ENCODE data around the gene TRPM3. TPM values are rescaled to one million over a fixed set of nuclear protein-coding genes. Genes with fewer than 3 reads are reported as not detected.

Gene TRPM3
- total and polyA plus RNA-seq, 2 of the 8 experiments (the other 6 are each of a cell fraction or from before 2014, with no cell fraction given): 2.4 to 10.9 TPM

GRCh38 chr9:70998962-70999361 is 122.5 kb downstream of the TRPM3 start (continued):
- TF ChIP-seq, protein P1, sequence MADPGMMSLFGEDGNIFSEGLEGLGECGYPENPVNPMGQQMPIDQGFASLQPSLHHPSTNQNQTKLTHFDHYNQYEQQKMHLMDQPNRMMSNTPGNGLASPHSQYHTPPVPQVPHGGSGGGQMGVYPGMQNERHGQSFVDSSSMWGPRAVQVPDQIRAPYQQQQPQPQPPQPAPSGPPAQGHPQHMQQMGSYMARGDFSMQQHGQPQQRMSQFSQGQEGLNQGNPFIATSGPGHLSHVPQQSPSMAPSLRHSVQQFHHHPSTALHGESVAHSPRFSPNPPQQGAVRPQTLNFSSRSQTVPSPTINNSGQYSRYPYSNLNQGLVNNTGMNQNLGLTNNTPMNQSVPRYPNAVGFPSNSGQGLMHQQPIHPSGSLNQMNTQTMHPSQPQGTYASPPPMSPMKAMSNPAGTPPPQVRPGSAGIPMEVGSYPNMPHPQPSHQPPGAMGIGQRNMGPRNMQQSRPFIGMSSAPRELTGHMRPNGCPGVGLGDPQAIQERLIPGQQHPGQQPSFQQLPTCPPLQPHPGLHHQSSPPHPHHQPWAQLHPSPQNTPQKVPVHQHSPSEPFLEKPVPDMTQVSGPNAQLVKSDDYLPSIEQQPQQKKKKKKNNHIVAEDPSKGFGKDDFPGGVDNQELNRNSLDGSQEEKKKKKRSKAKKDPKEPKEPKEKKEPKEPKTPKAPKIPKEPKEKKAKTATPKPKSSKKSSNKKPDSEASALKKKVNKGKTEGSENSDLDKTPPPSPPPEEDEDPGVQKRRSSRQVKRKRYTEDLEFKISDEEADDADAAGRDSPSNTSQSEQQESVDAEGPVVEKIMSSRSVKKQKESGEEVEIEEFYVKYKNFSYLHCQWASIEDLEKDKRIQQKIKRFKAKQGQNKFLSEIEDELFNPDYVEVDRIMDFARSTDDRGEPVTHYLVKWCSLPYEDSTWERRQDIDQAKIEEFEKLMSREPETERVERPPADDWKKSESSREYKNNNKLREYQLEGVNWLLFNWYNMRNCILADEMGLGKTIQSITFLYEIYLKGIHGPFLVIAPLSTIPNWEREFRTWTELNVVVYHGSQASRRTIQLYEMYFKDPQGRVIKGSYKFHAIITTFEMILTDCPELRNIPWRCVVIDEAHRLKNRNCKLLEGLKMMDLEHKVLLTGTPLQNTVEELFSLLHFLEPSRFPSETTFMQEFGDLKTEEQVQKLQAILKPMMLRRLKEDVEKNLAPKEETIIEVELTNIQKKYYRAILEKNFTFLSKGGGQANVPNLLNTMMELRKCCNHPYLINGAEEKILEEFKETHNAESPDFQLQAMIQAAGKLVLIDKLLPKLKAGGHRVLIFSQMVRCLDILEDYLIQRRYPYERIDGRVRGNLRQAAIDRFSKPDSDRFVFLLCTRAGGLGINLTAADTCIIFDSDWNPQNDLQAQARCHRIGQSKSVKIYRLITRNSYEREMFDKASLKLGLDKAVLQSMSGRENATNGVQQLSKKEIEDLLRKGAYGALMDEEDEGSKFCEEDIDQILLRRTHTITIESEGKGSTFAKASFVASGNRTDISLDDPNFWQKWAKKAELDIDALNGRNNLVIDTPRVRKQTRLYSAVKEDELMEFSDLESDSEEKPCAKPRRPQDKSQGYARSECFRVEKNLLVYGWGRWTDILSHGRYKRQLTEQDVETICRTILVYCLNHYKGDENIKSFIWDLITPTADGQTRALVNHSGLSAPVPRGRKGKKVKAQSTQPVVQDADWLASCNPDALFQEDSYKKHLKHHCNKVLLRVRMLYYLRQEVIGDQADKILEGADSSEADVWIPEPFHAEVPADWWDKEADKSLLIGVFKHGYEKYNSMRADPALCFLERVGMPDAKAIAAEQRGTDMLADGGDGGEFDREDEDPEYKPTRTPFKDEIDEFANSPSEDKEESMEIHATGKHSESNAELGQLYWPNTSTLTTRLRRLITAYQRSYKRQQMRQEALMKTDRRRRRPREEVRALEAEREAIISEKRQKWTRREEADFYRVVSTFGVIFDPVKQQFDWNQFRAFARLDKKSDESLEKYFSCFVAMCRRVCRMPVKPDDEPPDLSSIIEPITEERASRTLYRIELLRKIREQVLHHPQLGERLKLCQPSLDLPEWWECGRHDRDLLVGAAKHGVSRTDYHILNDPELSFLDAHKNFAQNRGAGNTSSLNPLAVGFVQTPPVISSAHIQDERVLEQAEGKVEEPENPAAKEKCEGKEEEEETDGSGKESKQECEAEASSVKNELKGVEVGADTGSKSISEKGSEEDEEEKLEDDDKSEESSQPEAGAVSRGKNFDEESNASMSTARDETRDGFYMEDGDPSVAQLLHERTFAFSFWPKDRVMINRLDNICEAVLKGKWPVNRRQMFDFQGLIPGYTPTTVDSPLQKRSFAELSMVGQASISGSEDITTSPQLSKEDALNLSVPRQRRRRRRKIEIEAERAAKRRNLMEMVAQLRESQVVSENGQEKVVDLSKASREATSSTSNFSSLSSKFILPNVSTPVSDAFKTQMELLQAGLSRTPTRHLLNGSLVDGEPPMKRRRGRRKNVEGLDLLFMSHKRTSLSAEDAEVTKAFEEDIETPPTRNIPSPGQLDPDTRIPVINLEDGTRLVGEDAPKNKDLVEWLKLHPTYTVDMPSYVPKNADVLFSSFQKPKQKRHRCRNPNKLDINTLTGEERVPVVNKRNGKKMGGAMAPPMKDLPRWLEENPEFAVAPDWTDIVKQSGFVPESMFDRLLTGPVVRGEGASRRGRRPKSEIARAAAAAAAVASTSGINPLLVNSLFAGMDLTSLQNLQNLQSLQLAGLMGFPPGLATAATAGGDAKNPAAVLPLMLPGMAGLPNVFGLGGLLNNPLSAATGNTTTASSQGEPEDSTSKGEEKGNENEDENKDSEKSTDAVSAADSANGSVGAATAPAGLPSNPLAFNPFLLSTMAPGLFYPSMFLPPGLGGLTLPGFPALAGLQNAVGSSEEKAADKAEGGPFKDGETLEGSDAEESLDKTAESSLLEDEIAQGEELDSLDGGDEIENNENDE (IDR thresholded peaks at IDR 0.05; ENCODE audit: insufficient replicate concordance, low read length): no peak

Data from H1 (cell line).